T47D (cell line): Measurements from ENCODE around the gene NEU4.

Experiments used
- DNase-seq, 2 experiments: peaks; one replicate each; pipeline versions ENCODE4 v3.0.0 to v3.0.0-alpha.2; 2011 to 2012; ENCODE audit warnings: low read depth in 1 of 2, low spot score in 1 of 2
- JUND ChIP-seq: IDR thresholded peaks from 2 replicates; pipeline ENCODE4 v1.6.1; 2012; ENCODE audit warnings: low read depth
- in situ Hi-C: cut with HindIII; loops from 2 replicates; pipeline ENCODE4 v1.10.0; 2016; ENCODE audit warnings: low sequenced_read_pairs, low pct_unique_long_range_greater_than_20kb

Gene NEU4

GRCh38 chr2:241844066-241844728 is 35.2 kb downstream of the NEU4 start:
- in situ Hi-C loops: no loop called here
- no peak for DNase-seq
- TF ChIP-seq JUND: no peak

GRCh38 chr2:241844831-241845578 is 36.0 kb downstream of the NEU4 start:
- in situ Hi-C loops: no loop called here
- DNase-seq: no peak
- no peak for TF ChIP-seq JUND

GRCh38 chr2:241846406-241846805 is 37.4 kb downstream of the NEU4 start:
- no peak for TF ChIP-seq JUND
- no peak for DNase-seq
- in situ Hi-C loops: no loop called here

- in situ Hi-C loops: no loop called here
- TF ChIP-seq JUND: no peak
- no peak for DNase-seq
Measured at GRCh38 chr2:241848761-241849615, 40.0 kb downstream of the NEU4 start.

- TF ChIP-seq JUND: no peak
- no peak for DNase-seq
- in situ Hi-C loops: no loop called here
Measured at GRCh38 chr2:241849616-241850543, 40.9 kb downstream of the NEU4 start.

- TF ChIP-seq JUND: no peak
- in situ Hi-C loops: no loop called here
- DNase-seq: no peak
Measured at GRCh38 chr2:241850544-241851324, 41.7 kb downstream of the NEU4 start.

- DNase-seq: no peak
- in situ Hi-C loops: no loop called here
- no peak for TF ChIP-seq JUND
Measured at GRCh38 chr2:241851325-241852115, 42.5 kb downstream of the NEU4 start.

GRCh38 chr2:241852116-241852980 is 43.4 kb downstream of the NEU4 start:
- in situ Hi-C loops: no loop called here

GRCh38 chr2:241852981-241853631 is 44.1 kb downstream of the NEU4 start:
- DNase-seq: no peak
- in situ Hi-C loops: no loop called here
- no peak for TF ChIP-seq JUND

More at GRCh38 chr2:241852116-241852980, 43.4 kb downstream of the NEU4 start:
- TF ChIP-seq JUND: no peak
- no peak for DNase-seq
